Stimulated activated CD4-positive, alpha-beta T cell treated with anti-CD3 and anti-CD28 coated beads, TNF-alpha, amount 100 ng/mL, for 48 hours (primary cell): ENCODE measurements around the gene TRAPPC2B.
"Not testable (repeated sequence)": the region's sequence is repeated elsewhere in the genome, so short reads cannot be mapped to it uniquely, and the experiment has no call there.

ENCODE experiments used
- DNase-seq, 3 donors: peaks; one replicate each; pipeline ENCODE4 v3.0.0-alpha.2; 2020; ENCODE audit warnings: low read depth in 3 of 3

Gene TRAPPC2B

DNA sequence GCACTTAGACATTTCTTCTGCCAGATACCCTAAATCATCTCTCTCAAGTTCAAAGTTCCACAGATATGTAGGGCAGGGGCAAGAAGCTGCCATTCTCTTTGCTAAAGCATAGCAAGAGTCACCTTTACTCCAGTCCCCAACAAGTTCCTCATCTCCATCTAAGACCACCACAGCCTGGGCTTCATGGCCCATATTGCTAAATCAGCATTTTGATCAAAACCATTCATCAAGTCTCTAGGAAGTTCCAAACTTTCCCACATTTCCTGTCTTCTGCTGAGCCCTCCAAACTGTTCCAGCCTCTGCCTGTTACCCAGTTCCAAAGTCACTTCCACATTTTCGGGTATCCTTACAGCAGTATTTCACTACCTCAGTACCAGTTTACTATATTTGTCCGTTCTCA lies 11.3 kb downstream of the TRAPPC2B start:
- not testable (repeated sequence) for DNase-seq

DNA sequence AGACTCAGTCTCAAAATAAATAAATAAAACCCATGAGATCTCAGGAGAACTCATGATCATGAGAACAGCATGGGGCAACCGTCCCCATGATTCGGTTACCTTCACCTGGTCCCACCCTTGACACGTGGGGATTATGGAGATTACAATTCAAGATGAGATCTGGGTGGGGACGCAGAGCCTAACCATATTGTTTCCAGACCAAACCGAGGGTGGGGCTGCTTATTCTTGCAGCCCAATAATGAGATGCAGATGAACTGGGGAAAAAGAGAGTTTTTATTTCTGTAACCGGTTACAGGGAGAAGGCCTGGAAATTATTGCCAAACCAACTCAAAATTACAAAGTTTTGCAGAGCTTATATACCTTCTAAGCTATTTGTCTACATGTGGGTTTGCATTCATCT lies 12.8 kb downstream of the TRAPPC2B start:
- no peak for DNase-seq

DNA sequence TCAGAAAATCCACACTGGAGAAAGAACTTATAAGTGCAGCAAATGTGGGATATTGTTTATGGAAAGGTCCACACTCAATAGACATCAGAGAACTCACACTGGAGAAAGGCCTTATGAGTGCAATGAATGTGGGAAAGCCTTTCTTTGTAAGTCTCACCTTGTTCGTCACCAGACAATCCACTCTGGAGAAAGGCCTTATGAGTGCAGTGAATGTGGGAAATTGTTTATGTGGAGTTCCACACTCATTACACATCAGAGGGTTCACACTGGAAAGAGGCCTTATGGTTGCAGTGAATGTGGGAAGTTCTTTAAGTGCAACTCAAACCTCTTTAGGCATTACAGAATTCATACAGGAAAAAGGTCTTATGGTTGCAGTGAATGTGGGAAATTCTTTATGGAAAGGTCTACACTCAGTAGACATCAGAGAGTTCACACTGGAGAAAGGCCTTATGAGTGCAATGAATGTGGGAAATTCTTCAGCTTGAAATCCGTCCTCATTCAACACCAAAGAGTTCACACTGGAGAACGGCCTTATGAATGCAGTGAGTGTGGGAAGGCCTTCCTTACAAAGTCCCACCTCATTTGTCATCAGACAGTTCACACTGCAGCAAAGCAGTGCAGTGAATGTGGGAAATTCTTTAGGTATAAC lies 14.3 kb downstream of the TRAPPC2B start:
- no peak for DNase-seq

DNA sequence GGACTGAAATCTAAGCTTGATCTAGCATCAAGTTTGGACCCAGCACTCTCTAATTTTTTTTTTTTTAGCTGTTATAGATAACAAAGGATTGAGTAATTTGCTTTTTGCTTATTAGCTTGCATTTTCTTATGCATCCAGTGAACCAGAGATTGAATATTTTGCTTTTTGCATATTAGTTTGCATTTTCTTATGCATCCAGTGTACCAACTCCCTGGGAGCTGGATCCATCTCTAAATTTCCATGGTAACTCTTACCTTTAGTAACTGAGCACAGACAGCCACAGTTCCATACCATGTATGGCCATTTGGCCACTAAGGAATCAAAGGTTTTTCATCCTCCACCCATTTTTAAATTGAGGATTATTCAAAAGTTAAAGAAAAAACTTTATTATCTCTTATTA lies 17.6 kb downstream of the TRAPPC2B start:
- no peak for DNase-seq

DNA sequence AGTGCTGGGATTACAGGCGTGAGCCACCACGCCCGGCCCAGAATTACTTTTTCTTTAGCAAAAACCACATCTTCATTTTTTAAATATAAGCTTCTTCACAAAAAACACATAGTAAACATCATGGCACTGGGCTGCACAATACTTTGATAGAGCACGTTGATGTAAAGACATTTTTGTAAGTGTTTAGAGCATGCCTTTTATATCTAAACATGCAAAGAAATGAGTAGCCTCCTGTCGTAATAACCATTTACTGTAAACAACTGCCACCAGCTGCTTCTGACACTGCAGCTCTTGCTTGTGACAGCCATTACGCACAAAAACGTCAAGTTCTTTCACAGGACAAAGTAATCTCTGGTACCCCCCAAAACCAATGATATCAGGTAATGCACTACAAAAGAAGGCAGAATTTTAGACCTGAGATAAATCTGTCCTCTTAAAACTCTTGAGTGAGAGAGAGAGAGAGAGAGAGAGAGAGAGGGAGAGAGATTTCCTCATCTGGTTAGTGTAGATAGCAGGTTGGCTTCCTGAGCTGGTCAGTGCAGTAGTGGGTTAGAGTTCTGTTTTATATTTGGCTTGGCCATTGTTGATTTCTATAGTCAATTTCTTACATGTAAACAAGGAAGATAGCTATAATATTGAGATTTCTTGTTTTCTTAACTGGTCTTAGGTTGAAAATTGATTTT lies 19.6 kb downstream of the TRAPPC2B start:
- DNase-seq, result no peak

DNA sequence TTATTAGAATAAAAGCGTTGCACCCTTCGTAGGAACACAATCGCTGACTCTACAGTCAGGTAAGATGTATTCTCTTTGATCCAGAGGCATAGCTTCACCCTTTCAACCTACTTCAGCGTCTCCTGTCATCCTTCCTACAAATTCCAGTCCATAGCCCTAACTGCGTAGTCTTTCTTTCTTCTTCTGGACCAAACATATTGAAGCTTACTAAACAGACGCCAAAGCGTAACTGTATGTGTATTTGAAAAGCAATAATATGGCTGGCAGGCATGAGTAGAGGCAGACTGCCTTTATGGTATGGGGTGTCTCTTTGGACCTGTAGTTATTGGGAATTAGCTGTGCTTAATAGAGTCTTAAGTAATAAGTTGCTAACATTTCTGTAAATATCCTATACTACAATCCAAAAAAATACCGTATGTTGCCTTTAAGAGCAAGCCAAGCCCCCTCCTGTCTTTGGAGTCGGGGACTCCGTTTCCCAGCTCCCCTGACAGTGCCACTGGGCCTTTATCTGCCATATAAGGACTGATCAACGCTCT lies 25.9 kb downstream of the TRAPPC2B start:
- no peak for DNase-seq

DNA sequence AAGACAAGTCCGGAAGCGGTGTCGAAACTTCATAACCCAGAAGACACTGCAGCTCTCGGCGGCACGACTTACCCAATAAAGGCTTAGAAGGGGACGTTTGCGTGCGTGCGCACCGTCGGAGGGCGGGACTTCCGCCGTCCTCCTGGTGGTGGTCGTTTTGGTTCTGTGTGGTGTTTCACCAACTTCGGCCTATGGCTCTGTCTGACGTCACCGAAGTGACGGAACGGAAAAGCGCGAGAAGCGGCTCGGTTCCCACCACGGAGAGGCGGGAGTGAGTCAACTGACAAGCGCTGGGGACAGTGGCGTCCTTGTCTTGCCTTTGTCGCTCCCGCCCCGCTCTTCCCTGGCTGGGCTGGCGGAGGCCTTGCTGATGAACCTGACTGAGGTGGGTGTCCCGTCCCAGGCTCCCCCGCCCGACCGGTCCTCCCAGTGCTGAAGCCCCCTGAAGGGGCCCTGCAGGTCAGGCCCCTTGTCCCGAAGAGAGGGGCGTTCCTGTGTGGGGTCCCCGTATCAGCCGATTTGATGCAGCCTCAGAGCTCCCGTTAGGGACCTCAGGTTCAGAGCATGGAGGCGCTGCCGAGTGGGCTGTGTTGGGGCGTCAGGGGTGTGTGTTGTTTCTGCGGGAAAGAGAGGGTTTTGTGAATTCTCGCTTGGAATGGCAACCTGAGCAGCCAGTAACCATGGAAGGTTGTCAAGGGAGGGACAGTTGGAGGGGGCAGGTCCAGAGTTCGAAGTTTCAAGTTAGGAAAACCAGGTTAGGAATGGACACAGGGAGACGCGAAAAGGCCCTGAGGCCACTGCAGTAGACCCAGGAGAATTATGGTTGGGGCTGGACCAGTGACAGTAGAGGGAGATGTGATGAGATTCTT lies 26.6 kb downstream of the TRAPPC2B start, which contains the start of gene ZNF548:
TSS of gene ZNF548 (plus strand) at position 125 of the 869 bp plus-strand sequence. CDS start at position 371, 246 bp downstream.
- peak; percentile 88 to 96 (median 89) for DNase-seq

DNA sequence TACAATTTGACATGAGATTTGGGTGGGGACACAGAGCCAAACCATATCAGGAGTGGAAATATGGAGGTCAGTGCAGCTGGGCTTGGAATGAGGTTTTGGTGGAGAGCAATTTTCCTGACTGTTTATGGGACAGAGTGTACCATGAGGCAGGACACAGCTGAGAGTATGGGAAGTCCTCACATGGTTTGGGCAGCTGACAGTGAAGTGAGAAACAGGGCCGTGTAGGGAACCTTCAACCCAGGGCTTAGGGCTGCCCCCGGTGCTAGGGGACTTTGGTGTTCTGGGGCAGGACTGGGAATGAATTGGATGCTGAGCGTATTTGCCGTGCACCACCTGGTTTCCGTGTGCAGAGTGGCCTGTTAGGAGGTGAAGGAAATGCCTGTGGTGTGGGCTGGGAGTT lies 32.4 kb downstream of the TRAPPC2B start:
- DNase-seq, result no peak

DNA sequence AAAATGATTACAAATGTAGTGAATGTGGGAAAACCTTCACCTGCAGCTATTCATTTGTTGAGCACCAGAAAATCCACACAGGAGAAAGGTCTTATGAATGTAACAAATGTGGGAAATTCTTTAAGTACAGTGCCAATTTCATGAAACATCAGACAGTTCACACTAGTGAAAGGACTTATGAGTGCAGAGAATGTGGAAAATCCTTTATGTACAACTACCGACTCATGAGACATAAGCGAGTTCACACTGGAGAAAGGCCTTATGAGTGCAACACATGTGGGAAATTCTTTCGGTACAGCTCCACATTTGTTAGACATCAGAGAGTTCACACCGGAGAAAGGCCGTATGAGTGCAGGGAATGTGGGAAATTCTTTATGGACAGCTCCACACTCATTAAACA lies 35.5 kb downstream of the TRAPPC2B start:
- no peak for DNase-seq

DNA sequence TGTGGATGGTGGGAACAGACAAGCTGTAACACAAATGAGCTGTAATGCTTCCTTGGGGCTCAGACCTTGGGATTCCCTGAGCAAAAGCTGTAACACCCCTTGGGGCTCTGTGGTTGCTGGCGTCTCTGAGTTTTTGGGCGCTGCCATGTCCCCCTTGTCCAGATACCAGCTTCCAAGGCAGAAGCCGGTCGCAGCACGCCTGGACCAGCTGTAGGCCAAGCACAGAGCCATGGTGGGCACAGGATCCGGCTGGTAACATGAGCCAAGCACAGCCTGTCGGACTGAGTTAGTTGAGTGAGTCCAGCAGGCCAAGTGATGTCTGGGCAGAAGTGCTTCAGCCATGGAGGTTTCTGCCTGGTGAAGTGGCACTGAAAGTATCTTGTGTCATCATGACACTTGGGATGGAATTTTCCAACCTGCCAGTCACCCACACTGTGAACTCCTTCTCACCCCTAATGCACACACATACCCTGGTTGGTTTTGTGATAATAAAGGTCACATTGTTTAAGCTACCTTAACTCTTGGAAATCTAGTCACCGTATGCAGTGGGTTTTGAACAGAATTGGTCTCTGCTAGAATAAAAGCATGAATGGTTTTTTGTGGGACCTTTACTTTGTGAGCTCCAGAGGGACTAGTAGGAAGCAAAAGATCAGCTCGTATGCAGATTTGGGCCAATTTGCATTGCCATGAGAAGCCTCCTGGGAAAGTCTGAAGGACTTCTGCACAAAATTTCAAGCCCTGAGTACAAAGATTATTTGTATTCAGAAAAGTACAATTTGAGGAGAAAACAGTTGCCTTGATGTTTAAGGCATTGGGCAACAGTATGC lies 40.6 kb downstream of the TRAPPC2B start:
- no peak for DNase-seq

DNA sequence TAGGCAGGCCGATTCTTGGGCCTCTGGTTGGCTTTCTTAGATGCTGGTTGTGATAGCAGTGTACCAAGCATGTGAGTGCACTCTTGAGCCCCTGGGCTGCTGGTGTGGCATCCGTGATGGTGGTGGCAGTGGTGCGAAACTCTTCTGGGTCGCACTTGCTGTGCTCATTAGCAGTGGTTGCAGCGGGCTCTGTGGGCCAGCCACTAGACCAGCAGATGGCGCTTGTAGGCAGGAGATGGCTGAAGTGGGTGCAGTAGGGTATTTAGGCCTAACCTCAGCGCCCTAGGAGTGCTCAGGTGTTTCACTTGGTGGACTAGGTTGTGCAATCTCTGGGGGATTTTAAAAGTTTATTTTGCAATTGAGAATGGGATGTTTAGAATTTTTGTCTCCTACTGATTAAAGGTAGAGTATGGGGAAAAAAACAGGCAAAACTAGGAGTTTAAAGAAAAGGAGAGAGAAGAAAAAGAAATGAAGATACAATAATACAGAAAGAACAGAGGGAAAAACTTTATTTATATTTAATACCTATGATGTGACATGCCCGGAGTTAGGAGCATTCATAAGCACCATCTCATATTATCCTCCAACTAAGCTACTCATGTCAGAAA lies 43.3 kb downstream of the TRAPPC2B start:
- DNase-seq, result peak; percentile 40 to 59 (median 56)

DNA sequence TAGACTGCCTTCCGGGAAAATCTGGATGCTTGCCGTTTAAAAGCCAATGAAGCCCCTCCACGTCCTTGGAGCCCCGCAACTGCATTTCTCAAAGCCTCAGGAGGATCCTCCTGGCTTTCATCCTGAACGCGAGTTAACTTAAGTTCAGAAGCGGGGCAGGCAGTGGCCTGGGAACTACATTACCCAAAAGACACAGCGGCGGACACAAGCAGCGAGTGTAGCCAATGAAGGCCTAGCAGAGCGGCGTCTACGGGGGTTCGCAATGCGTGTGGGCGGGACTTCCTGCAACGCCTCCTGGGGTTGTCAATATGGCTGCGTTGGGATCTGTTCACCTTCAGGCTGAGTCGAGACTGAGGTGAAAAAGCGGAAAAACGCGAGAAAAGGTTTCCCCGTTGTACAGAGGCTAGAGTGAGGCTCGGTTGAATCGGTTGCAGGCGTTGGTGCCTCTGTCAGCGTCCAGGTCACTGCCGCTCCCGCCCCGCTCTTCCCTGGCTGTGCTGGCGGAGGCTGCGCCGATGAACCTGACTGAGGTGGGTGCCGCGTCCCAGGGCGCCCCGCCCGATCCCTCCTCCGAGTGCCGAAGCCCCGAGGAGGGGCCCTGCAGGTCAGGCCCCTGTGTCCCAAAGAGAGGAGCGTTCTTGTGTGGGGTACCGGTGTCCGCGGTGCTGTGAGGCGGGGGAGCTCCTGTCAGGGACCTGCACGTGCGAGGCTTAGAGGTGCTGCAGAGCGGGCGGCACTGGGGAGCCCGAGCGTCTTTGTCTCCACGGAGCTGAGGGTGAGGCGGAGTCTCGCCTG lies 47.7 kb downstream of the TRAPPC2B start, which contains the start of gene ZNF17:
TSS of gene ZNF17 (plus strand) at position 285 of the 795 bp plus-strand sequence. CDS start 2,455 bp downstream, outside the sequence.
- peak; percentile 85 to 89 (median 87) for DNase-seq
